Right cardiac atrium (tissue), 5 donors: Measurements from ENCODE around the gene SMOC2. TPM values are rescaled to one million over a fixed set of nuclear protein-coding genes. Genes with fewer than 3 reads are reported as not detected.

ENCODE experiments used
- ATAC-seq, 2 donors: fragments of 200-7000 bp; cut with Tn5 transposase; one replicate each; pipeline versions ENCODE4 v1.8.0 to v1.9.1; 2020; ENCODE audit warnings: moderate library complexity in 2 of 2, mild to moderate bottlenecking in 1 of 2
- DNase-seq, 3 donors: peaks; one replicate each; pipeline ENCODE4 v3.0.0-alpha.2; 2020
- H3K27ac ChIP-seq: one replicate; pipeline ENCODE4 v1.5.1; 2013; ENCODE audit warnings: mild to moderate bottlenecking, low read length, control low read depth, moderate library complexity
- H3K27me3 ChIP-seq: one replicate; pipeline ENCODE4 v1.6.1; 2013; ENCODE audit not compliant: control insufficient read depth, insufficient read depth
- H3K4me1 ChIP-seq: one replicate; pipeline ENCODE4 v1.6.1; 2013; ENCODE audit warnings: low read length; ENCODE audit not compliant: control insufficient read depth, insufficient read depth
- H3K4me3 ChIP-seq: one replicate; pipeline ENCODE4 v1.5.1; 2013; ENCODE audit warnings: low read length, control low read depth
- H3K9me3 ChIP-seq: one replicate; pipeline ENCODE4 v1.6.1; 2013; ENCODE audit warnings: low read length; ENCODE audit not compliant: control insufficient read depth
- WGBS: extraction: QIAGEN DNeasy Blood & Tissue Kit; methylation state at CpG from one replicate; pipeline ENCODE4 v1.1.7; 2013; 5-methylcytosine and 5-hydroxymethylcytosine counted together
- intact Hi-C, 4 donors: fragments of 100-400 bp; cut with DNase I; formaldehyde crosslinking; loops; one replicate each; pipeline versions ENCODE4 v1.11.0 to v1.14.0; 2022 to 2023
- polyA plus RNA-seq: library from polyadenylated mRNA; stranded (reverse); fragments of 200-250 nt; gene quantifications from one replicate; pipeline ENCODE4 v1.2.3, GENCODE V29; 2013
- total RNA-seq, 4 donors: library from RNA; stranded (reverse); fragmentation: NEBNext Ultra II Directional; extraction: Animal tissue kit (Norgen Biotek cat#: 25700); gene quantifications; one replicate each; pipeline ENCODE4 v1.2.1, GENCODE V29; 2021
- donor health status: healthy with polysubstance abuse.
- donor health status: DM: no; HTN: yes; CAD: no.
- donor health status: DM: no; HTN: no; CAD: no.
- donor health status: DM: no; HTN: yes; CAD: no; lungs with severe emphysema.
- donor health status: DM: yes; HTN: yes; CAD: no.

The SMOC2 gene
- total and polyA plus RNA-seq, 5 donors: 6.0 to 16.7 (median 10.9) TPM

GRCh38 chr6:168648240-168649125, 207.5 kb downstream of the SMOC2 start:
- ATAC-seq (peak in 1 of 2 donors; percentile 62), DNase-seq (peak in 1 of 3 donors; percentile 66)
- Histone ChIP-seq H3K27ac (no peak overlapping the region), H3K27me3 (no peaks in the 10 kb centered on the region), H3K4me1 (no peaks in the 10 kb centered on the region), H3K9me3 (no peaks in the 10 kb centered on the region), H3K4me3 (no peak overlapping the region)
- WGBS: 48% methylated on average over 30 of the region's 30 CpGs
- intact Hi-C loops: no loop called here

- intact Hi-C loops: no loop called here
- no peaks in the 10 kb centered on the region for H3K9me3 ChIP-seq
- H3K4me1 ChIP-seq: no peaks in the 10 kb centered on the region
- no peaks in the 10 kb centered on the region for H3K27me3 ChIP-seq
- DNase-seq: no peak
- ATAC-seq: no peak
- H3K27ac ChIP-seq: no peak overlapping the region
- 48% methylated on average over 10 of the region's 10 CpGs for whole genome bisulfite sequencing
- H3K4me3 ChIP-seq: no peak overlapping the region
Observed at GRCh38 chr6:168649209-168649608, 208.2 kb downstream of the SMOC2 start.

DNA sequence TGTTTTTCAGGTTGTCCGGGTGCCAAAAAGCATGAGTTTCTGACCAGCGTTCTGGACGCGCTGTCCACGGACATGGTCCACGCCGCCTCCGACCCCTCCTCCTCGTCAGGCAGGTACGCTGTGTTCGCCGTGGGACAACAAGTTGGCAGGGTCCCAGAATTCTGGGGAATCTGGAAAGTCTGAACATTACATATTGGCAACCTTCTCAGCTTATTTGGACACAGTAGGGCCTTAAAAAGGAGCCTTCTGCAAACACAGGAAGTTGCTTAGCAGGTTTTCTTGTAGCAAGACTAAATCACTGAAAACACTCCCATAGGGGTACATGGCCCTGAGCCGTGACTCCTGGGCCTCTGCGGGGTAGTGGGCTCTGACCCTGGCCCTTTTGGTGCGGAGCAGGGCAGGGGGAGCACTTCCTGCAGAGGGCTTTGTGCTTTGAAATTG, 209.7 kb downstream of the SMOC2 start:
- no peaks in the 10 kb centered on the region for H3K9me3 ChIP-seq
- intact Hi-C loops: no loop called here
- DNase-seq: no peak
- ATAC-seq: no peak
- 68% methylated on average over 15 of the region's 15 CpGs for WGBS
- H3K27ac ChIP-seq: no peak overlapping the region
- H3K4me3 ChIP-seq: no peak overlapping the region
- H3K27me3 ChIP-seq: no peaks in the 10 kb centered on the region
- H3K4me1 ChIP-seq: no peaks in the 10 kb centered on the region

DNA sequence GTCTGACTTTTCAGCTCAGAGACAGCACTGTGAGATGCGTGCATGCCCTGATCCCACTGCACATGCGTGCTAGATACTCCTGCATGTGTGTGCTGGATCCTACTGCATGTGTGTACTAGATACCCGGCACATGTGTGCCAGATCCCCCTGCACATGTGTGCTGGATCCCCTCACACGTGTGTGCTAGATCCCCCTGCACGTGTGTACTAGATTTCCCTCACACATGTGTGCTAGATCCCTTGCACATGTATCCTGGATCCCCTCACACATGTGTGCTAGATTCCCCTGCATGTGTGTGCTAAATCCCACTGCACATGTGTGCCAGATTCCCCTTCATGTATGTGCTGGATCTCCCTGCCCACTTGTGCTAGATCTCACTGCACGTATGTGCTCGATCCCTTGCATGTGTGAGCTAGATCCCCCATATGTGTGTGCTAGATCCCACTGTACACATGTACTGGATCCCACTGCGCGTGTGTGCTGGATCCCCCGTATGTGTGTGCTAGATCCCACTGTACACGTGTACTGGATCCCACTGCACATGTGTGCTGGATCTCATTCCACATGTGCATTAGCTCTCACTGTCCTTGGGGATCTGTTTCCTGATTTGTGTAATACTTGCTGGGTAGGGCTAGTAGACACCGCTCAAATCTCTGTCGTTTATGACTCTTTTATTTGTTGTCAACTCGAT, 214.6 kb downstream of the SMOC2 start:
- H3K27me3 ChIP-seq: no peaks in the 10 kb centered on the region
- no peaks in the 10 kb centered on the region for H3K4me1 ChIP-seq
- no peaks in the 10 kb centered on the region for H3K9me3 ChIP-seq
- no peak overlapping the region for H3K4me3 ChIP-seq
- no peak for ATAC-seq
- WGBS: 87% methylated on average over 14 of the region's 14 CpGs
- H3K27ac ChIP-seq: no peak overlapping the region
- intact Hi-C loops: no loop called here
- no peak for DNase-seq

- Histone ChIP-seq H3K4me1 (no peaks in the 10 kb centered on the region), H3K27ac (no peak overlapping the region), H3K9me3 (no peaks in the 10 kb centered on the region), H3K27me3 (no peaks in the 10 kb centered on the region), H3K4me3 (no peak overlapping the region)
- intact Hi-C loops: no loop called here
- ATAC-seq (no peak), DNase-seq (no peak)
- 92% methylated on average over 1 of the region's 1 CpG for WGBS
Observed at GRCh38 chr6:168658059-168658458, 217.1 kb downstream of the SMOC2 start.

- H3K4me3 ChIP-seq: no peak overlapping the region
- ATAC-seq (no peak), DNase-seq (no peak)
- H3K27me3 ChIP-seq: no peaks in the 10 kb centered on the region
- intact Hi-C loops: no loop called here
- no peaks in the 10 kb centered on the region for H3K4me1 ChIP-seq
- no peak overlapping the region for H3K27ac ChIP-seq
- no peaks in the 10 kb centered on the region for H3K9me3 ChIP-seq
- 95% methylated on average over 14 of the region's 14 CpGs for whole genome bisulfite sequencing
Observed at GRCh38 chr6:168660400-168660945, 219.5 kb downstream of the SMOC2 start.

GRCh38 chr6:168662301-168662936, 221.4 kb downstream of the SMOC2 start:
- no peaks in the 10 kb centered on the region for H3K4me1 ChIP-seq
- no peak overlapping the region for H3K27ac ChIP-seq
- no peak overlapping the region for H3K4me3 ChIP-seq
- no peaks in the 10 kb centered on the region for H3K9me3 ChIP-seq
- 86% methylated on average over 17 of the region's 17 CpGs for WGBS
- intact Hi-C loops: no loop called here
- no peak for ATAC-seq
- no peak for DNase-seq
- H3K27me3 ChIP-seq: no peaks in the 10 kb centered on the region

DNA sequence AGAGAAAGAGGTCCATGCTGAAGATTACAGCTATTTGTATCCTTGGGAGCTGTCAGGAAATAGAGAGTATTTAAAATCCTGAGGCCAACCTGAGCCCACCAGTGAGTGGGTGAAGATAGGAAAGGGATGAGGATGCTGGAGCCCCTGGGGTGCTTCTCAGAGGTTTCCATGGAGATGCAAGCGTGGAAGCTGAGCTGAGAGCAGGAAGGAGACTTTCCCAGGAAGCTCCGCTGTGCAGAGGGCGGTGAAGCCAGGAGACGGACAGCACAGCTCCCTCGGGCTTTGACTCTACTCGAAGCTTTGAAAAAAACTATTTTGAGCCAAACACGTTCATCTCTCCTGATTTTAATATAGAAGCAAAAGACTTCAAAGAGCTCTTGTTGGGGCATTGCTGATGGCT, 222.1 kb downstream of the SMOC2 start:
- Histone ChIP-seq H3K27ac (no peak overlapping the region), H3K4me3 (no peak overlapping the region), H3K27me3 (no peaks in the 10 kb centered on the region), H3K4me1 (no peaks in the 10 kb centered on the region), H3K9me3 (no peaks in the 10 kb centered on the region)
- ATAC-seq (no peak), DNase-seq (no peak)
- intact Hi-C loops: no loop called here
- WGBS: 50% methylated on average over 7 of the region's 7 CpGs

DNA sequence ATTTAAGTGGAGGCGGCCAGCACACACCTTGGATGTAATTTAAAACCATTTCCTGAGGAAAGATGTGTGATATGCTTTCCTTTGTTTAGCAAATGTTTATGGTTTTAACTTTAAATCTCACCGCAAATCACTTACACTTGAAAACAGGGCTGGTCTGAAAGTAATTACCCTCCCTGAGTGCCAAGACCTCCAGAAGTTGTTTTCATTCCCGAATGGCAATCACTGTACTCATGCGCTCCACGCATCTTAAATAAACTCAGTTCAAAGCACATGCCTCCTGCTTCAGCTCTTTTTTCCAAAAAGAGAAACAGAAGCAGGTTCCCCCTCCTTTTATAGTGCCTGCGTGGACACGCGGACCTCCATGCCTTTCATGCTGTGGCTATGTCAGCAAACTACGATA, 224.0 kb downstream of the SMOC2 start:
- DNase-seq (no peak), ATAC-seq (no peak)
- H3K4me1 ChIP-seq: no peaks in the 10 kb centered on the region
- intact Hi-C loops: no loop called here
- 78% methylated on average over 9 of the region's 9 CpGs for WGBS
- H3K27ac ChIP-seq: no peak overlapping the region
- H3K9me3 ChIP-seq: no peaks in the 10 kb centered on the region
- no peak overlapping the region for H3K4me3 ChIP-seq
- no peaks in the 10 kb centered on the region for H3K27me3 ChIP-seq

GRCh38 chr6:168666170-168666569, 225.2 kb downstream of the SMOC2 start:
- H3K27ac ChIP-seq: no peak overlapping the region
- DNase-seq: no peak
- no peaks in the 10 kb centered on the region for H3K27me3 ChIP-seq
- H3K4me1 ChIP-seq: no peaks in the 10 kb centered on the region
- intact Hi-C loops: no loop called here
- ATAC-seq: no peak
- H3K9me3 ChIP-seq: no peaks in the 10 kb centered on the region
- no peak overlapping the region for H3K4me3 ChIP-seq
- WGBS: 82% methylated on average over 3 of the region's 3 CpGs
